SK-N-SH (cell line): Measurements from ENCODE around the gene TGFB2. TPM values are rescaled to one million over a fixed set of nuclear protein-coding genes. Genes with fewer than 3 reads are reported as not detected.
A peak's percentile ranks its signal among the peaks of the same experiment; 100 is the strongest.

Source experiments
- CTCF ChIA-PET: fragments of 300-600, 350-600 bp; formaldehyde crosslinking; extraction: SDS; loops from one replicate; lab custom pipeline; 2021; lab: Yijun Ruan, JAX
- POLR2A ChIA-PET: fragments of 350-600 bp; sonication (Branson Sonifier 250); formaldehyde crosslinking; extraction: SDS; loops from one replicate; lab custom pipeline; 2020; ENCODE audit warnings: antibody characterized with exemption, inconsistent platforms; lab: Yijun Ruan, JAX
- DNase-seq: peaks from one replicate; pipeline ENCODE4 v3.0.0; 2012
- H2AFZ ChIP-seq: fragments of 200-600 bp; sonication (generic); 2 replicates; pipeline ENCODE4 v1.8.1; 2016; ENCODE audit warnings: antibody characterized with exemption, mild to moderate bottlenecking, low read depth
- H3F3A ChIP-seq: fragments of 200-600 bp; sonication (generic); replicated peaks from 2 replicates; pipeline ENCODE3; 2016; ENCODE audit warnings: antibody characterized with exemption, mild to moderate bottlenecking; ENCODE audit not compliant: insufficient read depth
- H3K27ac ChIP-seq, 2 experiments: fragments of 200-500 bp in 1 of 2; fragments of 200-600 bp in 1 of 2; sonication (Bioruptor generic) in 1 of 2; sonication (generic), shearing (Covaris generic) in 1 of 2; 2 replicates each; pipeline versions ENCODE4 v1.5.1 to v1.6.1; 2014 to 2016; ENCODE audit warnings: low read depth in 2 of 2, inconsistent platforms in 1 of 2, low read length in 1 of 2, mild to moderate bottlenecking in 1 of 2, mixed read lengths in 1 of 2
- H3K27me3 ChIP-seq: fragments of 200-600 bp; sonication (generic), shearing (Covaris generic); 2 replicates; pipeline ENCODE4 v1.6.1; 2016; ENCODE audit warnings: mixed run types; ENCODE audit not compliant: insufficient read depth
- H3K36me3 ChIP-seq, 2 experiments: fragments of 200-500 bp in 1 of 2; fragments of 200-600 bp in 1 of 2; sonication (Bioruptor generic) in 1 of 2; sonication (generic) in 1 of 2; replicated peaks in 1 of 2; 2 replicates each; pipeline versions ENCODE3 to v1.5.1; 2014 to 2016; ENCODE audit warnings: low read length in 1 of 2, mild to moderate bottlenecking in 1 of 2; ENCODE audit not compliant: insufficient read depth in 2 of 2, control insufficient read depth in 1 of 2
- H3K4me1 ChIP-seq, 2 experiments: fragments of 200-500 bp in 1 of 2; fragments of 200-600 bp in 1 of 2; sonication (Bioruptor generic) in 1 of 2; sonication (generic), shearing (Covaris generic) in 1 of 2; 2 replicates each; pipeline versions ENCODE4 v1.5.1 to v1.6.1; 2014 to 2016; ENCODE audit warnings: low read depth in 1 of 2, low read length in 1 of 2, mixed run types in 1 of 2; ENCODE audit not compliant: insufficient read depth in 2 of 2, control insufficient read depth in 1 of 2
- H3K4me2 ChIP-seq: fragments of 200-600 bp; sonication (generic), shearing (Covaris generic); 2 replicates; pipeline ENCODE4 v1.6.1; 2017; ENCODE audit warnings: mixed run types
- H3K4me3 ChIP-seq, 2 experiments: fragments of 200-500 bp in 1 of 2; fragments of 200-600 bp in 1 of 2; sonication (Bioruptor generic) in 1 of 2; sonication (generic), shearing (Covaris generic) in 1 of 2; 2 replicates each; pipeline versions ENCODE4 v1.5.1 to v1.8.1; 2014 to 2016; ENCODE audit warnings: low read depth in 2 of 2, inconsistent platforms in 1 of 2, low read length in 1 of 2, mild to moderate bottlenecking in 1 of 2, mixed read lengths in 1 of 2, moderate library complexity in 1 of 2
- H3K79me2 ChIP-seq: fragments of 200-600 bp; sonication (generic); 2 replicates; pipeline ENCODE4 v1.8.1; 2017; ENCODE audit warnings: mild to moderate bottlenecking; ENCODE audit not compliant: insufficient read depth
- H3K9ac ChIP-seq: fragments of 200-600 bp; sonication (generic); 2 replicates; pipeline ENCODE4 v1.6.1; 2017; ENCODE audit warnings: mixed run types
- H3K9me2 ChIP-seq: fragments of 200-600 bp; sonication (generic); 2 replicates; pipeline ENCODE4 v1.6.1; 2017; ENCODE audit warnings: mixed run types
- H3K9me3 ChIP-seq: fragments of 200-600 bp; sonication (generic); 2 replicates; pipeline ENCODE4 v1.6.1; 2017; ENCODE audit warnings: mixed run types, mild to moderate bottlenecking, moderate library complexity
- H4K20me1 ChIP-seq: fragments of 200-600 bp; sonication (generic); 2 replicates; pipeline ENCODE4 v1.6.1; 2017; ENCODE audit warnings: mild to moderate bottlenecking, mixed run types; ENCODE audit not compliant: insufficient read depth
- CTCF ChIP-seq: fragments of 200-600 bp; sonication (generic); IDR thresholded peaks from 2 replicates; pipeline ENCODE4 v1.6.1; 2017; ENCODE audit warnings: antibody characterized with exemption, mild to moderate bottlenecking, moderate library complexity
- EP300 ChIP-seq, 2 experiments: IDR thresholded peaks; 2 replicates each; pipeline versions ENCODE4 v1.4.0 to v1.6.1; 2012; ENCODE audit warnings: borderline replicate concordance in 1 of 2, low read depth in 1 of 2, low read length in 1 of 2
- FOXJ3 ChIP-seq: sonication (generic); formaldehyde crosslinking; IDR thresholded peaks from 2 replicates; pipeline ENCODE4 v1.5.1; 2020; ENCODE audit warnings: mild to moderate bottlenecking, missing genetic modification reagents
- FOXM1 ChIP-seq: IDR thresholded peaks from 2 replicates; pipeline ENCODE4 v1.4.0; 2012; ENCODE audit warnings: low read depth, mild to moderate bottlenecking
- GABPA ChIP-seq: IDR thresholded peaks from 2 replicates; pipeline ENCODE4 v1.4.0; 2012; ENCODE audit warnings: low read depth, mild to moderate bottlenecking
- JUND ChIP-seq: IDR thresholded peaks from 2 replicates; pipeline ENCODE4 v1.4.0; 2012
- MAX ChIP-seq: IDR thresholded peaks from 2 replicates; pipeline ENCODE4 v1.4.0; 2012; ENCODE audit warnings: low read depth
- MXI1 ChIP-seq: IDR thresholded peaks from 2 replicates; pipeline ENCODE4 v1.6.1; 2012; ENCODE audit warnings: mild to moderate bottlenecking, low read depth, low read length, improper control_type of control experiment
- NFIC ChIP-seq: IDR thresholded peaks from 2 replicates; pipeline ENCODE4 v1.4.0; 2012; ENCODE audit warnings: borderline replicate concordance
- RCOR1 ChIP-seq: fragments of 150-350 bp; IDR thresholded peaks from 2 replicates; pipeline ENCODE4 v1.6.1; 2017; ENCODE audit warnings: antibody characterized with exemption, low read length
- REST ChIP-seq: IDR thresholded peaks from 2 replicates; pipeline ENCODE4 v1.6.1; 2012; ENCODE audit warnings: mild to moderate bottlenecking, low read depth, low read length, moderate library complexity
- RFX5 ChIP-seq: IDR thresholded peaks from 2 replicates; pipeline ENCODE4 v1.6.1; 2012; ENCODE audit warnings: mild to moderate bottlenecking, improper control_type of control experiment, low read length
- SIN3A ChIP-seq: IDR thresholded peaks from 2 replicates; pipeline ENCODE4 v1.6.1; 2012; ENCODE audit warnings: low read depth, mild to moderate bottlenecking, low read length, moderate library complexity, borderline replicate concordance
- TAF1 ChIP-seq: IDR thresholded peaks from 2 replicates; pipeline ENCODE4 v1.6.1; 2012; ENCODE audit warnings: low read depth, mild to moderate bottlenecking, low read length, moderate library complexity, borderline replicate concordance
- TEAD4 ChIP-seq: IDR thresholded peaks from 2 replicates; pipeline ENCODE4 v1.4.0; 2012; ENCODE audit warnings: mild to moderate bottlenecking, borderline replicate concordance; ENCODE audit not compliant: insufficient read depth
- USF2 ChIP-seq: fragments of 150-350 bp; IDR thresholded peaks from 2 replicates; pipeline ENCODE4 v1.6.1; 2017; ENCODE audit warnings: antibody characterized with exemption, low read length, low read depth, borderline replicate concordance
- WGBS: methylation state at CpG from one replicate; pipeline ENCODE4 v1.1.6; 2017; ENCODE audit warnings: low lambda C conversion rate; 5-methylcytosine and 5-hydroxymethylcytosine counted together
- polyA plus RNA-seq, 3 experiments: library from polyadenylated mRNA; depleted of rRNA; stranded (reverse); fragments of >200 nt; gene quantifications; 2 replicates each; pipeline ENCODE4 v1.2.3, GENCODE V29; 2012

TGFB2 gene
- polyA plus RNA-seq, 1 of the 3 experiments (the other 2 are of a cell fraction): 2.4 TPM

- Histone ChIP-seq H3K36me3 (no peaks in the 10 kb centered on the region), H3K9ac (no peak overlapping the region), H3K79me2 (no peaks in the 10 kb centered on the region), H3K27ac (no peak overlapping the region), H4K20me1 (no peaks in the 10 kb centered on the region), H3K27me3 (no peaks in the 10 kb centered on the region), H3K4me2 (no peak overlapping the region), H3K4me3 (no peak overlapping the region), H2AFZ (no peak overlapping the region), H3K9me2 (no peaks in the 10 kb centered on the region), H3K4me1 (peaks cover 0 to 2% of the 10 kb centered on the region in 2 experiments; a peak in 1 of 4 replicates), H3K9me3 (no peaks in the 10 kb centered on the region), H3F3A (no peaks in the 10 kb centered on the region)
- TF ChIP-seq FOXJ3 (CRISPR knock-in tag) (no peak), USF2 (no peak), TEAD4 (no peak), SIN3A (no peak), EP300 (IDR thresholded peaks at IDR 0.05; ENCODE audit: borderline replicate concordance in 1 of 2, low read depth in 1 of 2, low read length in 1 of 2) (no peak), REST (no peak), RCOR1 (no peak), MXI1 (no peak), CTCF (no peak), FOXM1 (no peak), NFIC (no peak), JUND (no peak), RFX5 (no peak), MAX (no peak), TAF1 (no peak), GABPA (no peak)
- ChIA-PET CTCF (no interaction called here), POLR2A (no interaction called here)
- 82% methylated on average over 3 of the region's 3 CpGs for WGBS
- peak; percentile 29 for DNase-seq
Measured at GRCh38 chr1:218390618-218391017, 45.5 kb downstream of the TGFB2 start.
